Gastrocnemius medialis (tissue), 4 donors: ENCODE results near the gene ZIC2. TPM values are rescaled to one million over a fixed set of nuclear protein-coding genes. Genes with fewer than 3 reads are reported as not detected.
"Not testable (repeated sequence)": the region's sequence is repeated elsewhere in the genome, so short reads cannot be mapped to it uniquely, and the experiment has no call there.

ENCODE experiments used
- ATAC-seq, 2 donors: fragments of 150-250 bp; one replicate each; pipeline ENCODE4 v1.9.1; 2016
- DNase-seq, 2 donors: peaks; one replicate each; pipeline ENCODE4 v3.0.0-alpha.2; 2019
- H3K27ac ChIP-seq, 4 donors: fragments of 200-600 bp; sonication (generic); 1 replicate in 1 of 4; 2 replicates in 3 of 4; pipeline ENCODE4 v1.5.1; 2016 to 2018; ENCODE audit warnings: mild to moderate bottlenecking in 2 of 4, moderate library complexity in 1 of 4
- H3K27me3 ChIP-seq, 3 donors: fragments of 200-600 bp; sonication (generic) in 2 of 3; 1 replicate in 1 of 3; 2 replicates in 2 of 3; pipeline versions ENCODE4 v1.5.1 to v1.6.0; 2016 to 2019; ENCODE audit warnings: mild to moderate bottlenecking in 1 of 3, moderate library complexity in 1 of 3
- H3K36me3 ChIP-seq, 2 donors: fragments of 200-600 bp; sonication (generic) in 1 of 2; one replicate each; pipeline ENCODE4 v1.5.1; 2017 to 2018
- H3K4me1 ChIP-seq, 2 donors: fragments of 200-600 bp; sonication (generic) in 1 of 2; one replicate each; pipeline ENCODE4 v1.5.1; 2016 to 2017; ENCODE audit warnings: mild to moderate bottlenecking in 2 of 2
- H3K4me3 ChIP-seq, 4 donors: fragments of 200-600 bp; sonication (generic) in 3 of 4; 1 replicate in 1 of 4; 2 replicates in 3 of 4; pipeline ENCODE4 v1.5.1; 2016 to 2019; ENCODE audit warnings: mild to moderate bottlenecking in 2 of 4
- H3K9me3 ChIP-seq, 3 donors: fragments of 200-600 bp; sonication (generic) in 2 of 3; 1 replicate in 1 of 3; 2 replicates in 2 of 3; pipeline ENCODE4 v1.5.1; 2016 to 2019
- CTCF ChIP-seq, 5 experiments: fragments of 450-650 bp in 3 of 5; fragments of 200-600 bp in 2 of 5; sonication (generic) in 2 of 5; IDR thresholded peaks in 4 of 5; conservative IDR thresholded peaks in 1 of 5; 1 replicate in 4 of 5; 2 replicates in 1 of 5; pipeline ENCODE4 v1.5.1; 2016 to 2019; ENCODE audit warnings: antibody characterized with exemption in 5 of 5, mild to moderate bottlenecking in 3 of 5, moderate library complexity in 3 of 5
- POLR2A ChIP-seq, 2 donors: fragments of 450-650 bp; IDR thresholded peaks; one replicate each; pipeline ENCODE4 v1.6.1; 2017; ENCODE audit warnings: antibody characterized with exemption in 2 of 2, mild to moderate bottlenecking in 2 of 2, moderate library complexity in 2 of 2
- in situ Hi-C, 4 donors: fragments of 200-750 bp; cut with MboI; loops; one replicate each; pipeline versions ENCODE4 v1.15.0 to v1.8.0; 2017; ENCODE audit warnings: low sequenced_read_pairs in 4 of 4
- intact Hi-C: fragments of 100-400 bp; cut with DNase I; formaldehyde crosslinking; loops from one replicate; pipeline ENCODE4 v1.15.1; 2023; ENCODE audit warnings: low total_unique reads
- total RNA-seq, 4 donors: library from RNA; depleted of rRNA; stranded (reverse); fragments of >200 nt; gene quantifications; one replicate each; pipeline versions ENCODE4 v1.1.0 to v1.2.3, GENCODE V29; 2016

Gene ZIC2
- total RNA-seq, 4 donors from 2014 or later, result not detected

GRCh38 chr13:100029933-100030332 lies 48.3 kb downstream of the ZIC2 start:
- Histone ChIP-seq H3K27me3 (no peaks in the 10 kb centered on the region), H3K36me3 (no peaks in the 10 kb centered on the region), H3K4me3 (no peak overlapping the region), H3K9me3 (no peaks in the 10 kb centered on the region), H3K4me1 (no peaks in the 10 kb centered on the region), H3K27ac (no peak overlapping the region)
- TF ChIP-seq POLR2A (IDR thresholded peaks at IDR 0.05) (no peak), CTCF (IDR thresholded peaks at IDR 0.05 in 4 of 5, conservative IDR thresholded peaks at IDR 0.05 in 1 of 5) (no peak)
- ATAC-seq (no peak), DNase-seq (no peak)
- intact Hi-C loops, result no loop called here
- in situ Hi-C loops, result no loop called here

DNA sequence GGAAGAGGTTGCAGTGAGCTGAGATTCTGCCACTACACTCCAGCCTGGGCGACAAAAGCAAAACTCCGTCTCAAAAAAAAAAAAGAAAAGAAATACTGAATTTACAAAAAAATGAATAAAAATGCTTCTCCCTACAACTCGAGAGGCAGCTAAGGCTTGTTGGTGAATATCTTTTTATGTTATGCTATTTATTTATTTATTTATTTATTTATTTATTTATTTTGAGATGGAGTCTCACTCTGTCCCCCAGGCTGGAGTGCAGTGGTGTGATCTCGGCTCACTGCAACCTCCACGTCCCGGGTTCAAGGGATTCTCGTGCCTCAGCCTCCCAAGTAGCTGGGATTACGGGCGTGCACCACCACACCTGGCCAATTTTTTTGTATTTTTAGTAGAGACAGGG lies 51.1 kb downstream of the ZIC2 start:
- H3K4me1 ChIP-seq, DNase-seq, in situ Hi-C loops, H3K27me3 ChIP-seq, H3K36me3 ChIP-seq, intact Hi-C loops, H3K4me3 ChIP-seq, ATAC-seq, H3K9me3 ChIP-seq, H3K27ac ChIP-seq: not testable (repeated sequence)

GRCh38 chr13:100035936-100036335 lies 54.4 kb downstream of the ZIC2 start:
- no peak for TF ChIP-seq CTCF (IDR thresholded peaks at IDR 0.05 in 4 of 5, conservative IDR thresholded peaks at IDR 0.05 in 1 of 5)
- TF ChIP-seq POLR2A (IDR thresholded peaks at IDR 0.05), result no peak

More at GRCh38 chr13:100035936-100036335, 54.4 kb downstream of the ZIC2 start:
- in situ Hi-C loops, result no loop called here
- intact Hi-C loops, result no loop called here
- no peak for DNase-seq
- no peak for ATAC-seq
- H3K9me3 ChIP-seq, result no peaks in the 10 kb centered on the region
- H3K27me3 ChIP-seq, result no peaks in the 10 kb centered on the region
- H3K36me3 ChIP-seq, result no peaks in the 10 kb centered on the region
- no peak overlapping the region for H3K27ac ChIP-seq
- no peak overlapping the region for H3K4me3 ChIP-seq
- no peaks in the 10 kb centered on the region for H3K4me1 ChIP-seq

Other genes with a start within 250 kb of the ZIC2 start
- gene ZIC5, start 10.0 kb upstream of the ZIC2 start, total RNA-seq, result not detected
- 10 to 100 TPM in 2 of 4 donors, 1 to 10 TPM in 2; 7.5 to 19.5 (median 10.8) TPM for gene PCCA, start 107.3 kb downstream of the ZIC2 start, total RNA-seq